Esophagus muscularis mucosa (tissue), 4 donors: ENCODE results near the gene TMEM260. TPM values are rescaled to one million over a fixed set of nuclear protein-coding genes. Genes with fewer than 3 reads are reported as not detected.
"Not testable (repeated sequence)": the region's sequence is repeated elsewhere in the genome, so short reads cannot be mapped to it uniquely, and the experiment has no call there.

Source experiments
- DNase-seq: peaks from one replicate; pipeline ENCODE4 v3.0.0-alpha.2; 2017; ENCODE audit errors: extremely low spot score
- H3K27ac ChIP-seq, 4 donors: fragments of 200-600 bp; sonication (generic); replicated peaks in 1 of 4; 1 replicate in 3 of 4; 2 replicates in 1 of 4; pipeline ENCODE4 v1.5.1; 2016 to 2019; ENCODE audit warnings: mild to moderate bottlenecking in 1 of 4
- H3K27me3 ChIP-seq, 4 donors: fragments of 200-600 bp; sonication (generic); one replicate each; pipeline versions ENCODE4 v1.5.1 to v1.6.0; 2016 to 2019
- H3K36me3 ChIP-seq, 4 donors: fragments of 200-600 bp; sonication (generic); one replicate each; pipeline ENCODE4 v1.5.1; 2016 to 2019
- H3K4me1 ChIP-seq, 4 donors: fragments of 200-600 bp; sonication (generic); one replicate each; pipeline ENCODE4 v1.5.1; 2016 to 2019
- H3K4me3 ChIP-seq, 4 donors: fragments of 200-600 bp; sonication (generic); 1 replicate in 2 of 4; 2 replicates in 2 of 4; pipeline ENCODE4 v1.5.1; 2016 to 2019; ENCODE audit warnings: mild to moderate bottlenecking in 4 of 4, moderate library complexity in 1 of 4
- H3K9me3 ChIP-seq, 4 donors: fragments of 200-600 bp; sonication (generic); 1 replicate in 3 of 4; 2 replicates in 1 of 4; pipeline ENCODE4 v1.5.1; 2016 to 2019
- EP300 ChIP-seq: sonication (generic); formaldehyde crosslinking; IDR thresholded peaks from one replicate; pipeline ENCODE4 v1.6.1; 2017; ENCODE audit warnings: antibody characterized with exemption
- POLR2A ChIP-seq: fragments of 450-650 bp; IDR thresholded peaks from one replicate; pipeline ENCODE4 v1.6.1; 2017; ENCODE audit warnings: antibody characterized with exemption, moderate library complexity, mild to moderate bottlenecking, low read depth
- POLR2AphosphoS5 ChIP-seq, 2 donors: sonication (generic); formaldehyde crosslinking; IDR thresholded peaks; one replicate each; pipeline ENCODE4 v1.6.1; 2017; ENCODE audit warnings: antibody characterized with exemption in 2 of 2
- WGBS: methylation state at CpG from one replicate; pipeline ENCODE4 v1.1.5; 2018; 5-methylcytosine and 5-hydroxymethylcytosine counted together
- intact Hi-C: fragments of 100-400 bp; cut with DNase I; formaldehyde crosslinking; loops from one replicate; pipeline ENCODE4 v1.15.1; 2023
- total RNA-seq, 4 donors: library from RNA; depleted of rRNA; stranded (reverse); fragments of >200 nt; gene quantifications; one replicate each; pipeline versions ENCODE4 v1.1.0 to v1.2.1, GENCODE V29; 2016
- TF ChIP-seq, protein P1 (sequence below), 3 experiments: fragments of 200-600 bp in 2 of 3; fragments of 450-650 bp in 1 of 3; sonication (generic) in 2 of 3; IDR thresholded peaks; one replicate each; pipeline ENCODE4 v1.5.1; 2017 to 2019; ENCODE audit warnings: antibody characterized with exemption in 3 of 3, mild to moderate bottlenecking in 2 of 3, moderate library complexity in 1 of 3

Gene TMEM260
- total RNA-seq, 4 donors from 2014 or later = 5.8 to 15.5 (median 11.7) TPM

DNA sequence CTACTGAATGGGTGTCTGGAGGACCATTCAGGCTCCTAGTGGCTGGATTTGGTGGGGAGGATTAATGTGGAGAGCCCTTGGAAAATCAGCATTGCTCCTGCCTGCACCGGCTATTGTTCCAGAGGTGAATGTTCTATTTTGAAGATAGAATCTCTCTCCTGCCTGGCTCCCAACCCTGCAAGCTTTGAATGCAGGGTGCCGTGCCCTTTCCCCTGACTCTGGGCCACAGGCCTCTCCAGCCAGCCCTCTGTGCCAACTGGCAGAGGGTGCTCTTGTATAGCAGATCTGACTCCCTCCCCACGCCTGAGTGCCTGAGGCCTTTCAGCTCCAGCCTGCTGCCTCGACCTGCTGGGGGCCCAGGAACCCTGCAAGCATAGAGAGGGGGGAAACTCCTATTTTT is 106.8 kb downstream of the TMEM260 start:
- no peak for DNase-seq
- no peak overlapping the region for H3K4me3 ChIP-seq
- H3K9me3 ChIP-seq = peaks cover 0 to 4% (median 0%) of the 10 kb centered on the region in 4 donors
- TF ChIP-seq, protein P1, sequence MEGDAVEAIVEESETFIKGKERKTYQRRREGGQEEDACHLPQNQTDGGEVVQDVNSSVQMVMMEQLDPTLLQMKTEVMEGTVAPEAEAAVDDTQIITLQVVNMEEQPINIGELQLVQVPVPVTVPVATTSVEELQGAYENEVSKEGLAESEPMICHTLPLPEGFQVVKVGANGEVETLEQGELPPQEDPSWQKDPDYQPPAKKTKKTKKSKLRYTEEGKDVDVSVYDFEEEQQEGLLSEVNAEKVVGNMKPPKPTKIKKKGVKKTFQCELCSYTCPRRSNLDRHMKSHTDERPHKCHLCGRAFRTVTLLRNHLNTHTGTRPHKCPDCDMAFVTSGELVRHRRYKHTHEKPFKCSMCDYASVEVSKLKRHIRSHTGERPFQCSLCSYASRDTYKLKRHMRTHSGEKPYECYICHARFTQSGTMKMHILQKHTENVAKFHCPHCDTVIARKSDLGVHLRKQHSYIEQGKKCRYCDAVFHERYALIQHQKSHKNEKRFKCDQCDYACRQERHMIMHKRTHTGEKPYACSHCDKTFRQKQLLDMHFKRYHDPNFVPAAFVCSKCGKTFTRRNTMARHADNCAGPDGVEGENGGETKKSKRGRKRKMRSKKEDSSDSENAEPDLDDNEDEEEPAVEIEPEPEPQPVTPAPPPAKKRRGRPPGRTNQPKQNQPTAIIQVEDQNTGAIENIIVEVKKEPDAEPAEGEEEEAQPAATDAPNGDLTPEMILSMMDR (IDR thresholded peaks at IDR 0.05) = no peak
- no peak for TF ChIP-seq POLR2A
- TF ChIP-seq POLR2AphosphoS5 (IDR thresholded peaks at IDR 0.05) = no peak
- TF ChIP-seq EP300 = no peak
- intact Hi-C loops = no loop called here
- no peaks in the 10 kb centered on the region for H3K4me1 ChIP-seq
- no peaks in the 10 kb centered on the region for H3K27me3 ChIP-seq
- 51% methylated on average over 4 of the region's 4 CpGs for WGBS
- no peak overlapping the region for H3K27ac ChIP-seq
- no peaks in the 10 kb centered on the region for H3K36me3 ChIP-seq

DNA sequence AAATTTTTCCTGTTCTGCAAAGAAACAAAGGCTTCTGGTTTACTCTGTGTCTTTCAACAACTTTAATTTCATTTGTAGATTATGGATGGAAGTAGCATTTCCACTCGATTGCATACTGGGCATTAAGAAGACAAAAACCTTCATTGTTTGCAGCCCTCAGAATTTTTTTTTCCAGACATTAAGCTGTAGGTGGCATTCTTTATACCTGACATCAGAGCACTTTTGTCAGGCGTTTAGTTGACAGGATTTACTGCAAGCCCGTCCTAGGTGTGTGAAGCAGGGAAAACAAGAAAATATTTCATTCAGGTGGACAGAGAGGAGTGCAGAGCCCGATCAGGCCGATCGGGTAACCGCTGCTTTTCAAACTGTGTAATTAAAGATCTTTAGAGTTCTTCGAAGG is 107.5 kb downstream of the TMEM260 start:
- DNase-seq = no peak
- TF ChIP-seq EP300 (no peak), POLR2A (no peak), POLR2AphosphoS5 (IDR thresholded peaks at IDR 0.05) (no peak)
- TF ChIP-seq, protein P1 (IDR thresholded peaks at IDR 0.05) = no peak
- Histone ChIP-seq H3K4me3 (no peak overlapping the region), H3K27me3 (no peaks in the 10 kb centered on the region), H3K4me1 (no peaks in the 10 kb centered on the region), H3K36me3 (no peaks in the 10 kb centered on the region), H3K27ac (no peak overlapping the region), H3K9me3 (peaks cover 0 to 4% (median 0%) of the 10 kb centered on the region in 4 donors)
- WGBS = 75% methylated on average over 8 of the region's 8 CpGs
- intact Hi-C loops = no loop called here

DNA sequence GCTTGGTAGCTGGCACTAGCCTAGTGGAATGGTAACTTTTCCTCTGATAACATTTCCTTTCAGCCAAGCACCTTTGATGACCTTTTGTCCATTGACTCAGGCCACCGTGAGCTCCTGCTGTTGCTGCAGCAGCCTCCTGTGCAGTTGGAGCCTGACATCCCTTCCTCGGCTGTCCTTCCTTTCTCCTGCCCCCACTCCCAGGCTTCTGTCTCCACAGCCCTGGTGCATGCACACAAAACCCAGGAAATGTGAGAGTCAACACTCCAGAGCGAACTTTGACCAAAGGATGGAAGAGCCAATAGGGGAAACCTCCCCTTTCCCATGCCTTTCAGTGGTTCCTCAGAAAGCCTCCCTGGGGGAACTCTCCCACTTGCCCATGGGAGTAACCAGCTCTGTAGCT is 115.0 kb downstream of the TMEM260 start:
- Histone ChIP-seq H3K4me1 (no peaks in the 10 kb centered on the region), H3K4me3 (no peak overlapping the region), H3K27ac (no peak overlapping the region), H3K27me3 (no peaks in the 10 kb centered on the region), H3K9me3 (no peaks in the 10 kb centered on the region), H3K36me3 (no peaks in the 10 kb centered on the region)
- WGBS = 83% methylated on average over 3 of the region's 3 CpGs
- intact Hi-C loops = no loop called here
- no peak for DNase-seq
- TF ChIP-seq POLR2AphosphoS5 (IDR thresholded peaks at IDR 0.05) (no peak), EP300 (no peak), POLR2A (no peak)

DNA sequence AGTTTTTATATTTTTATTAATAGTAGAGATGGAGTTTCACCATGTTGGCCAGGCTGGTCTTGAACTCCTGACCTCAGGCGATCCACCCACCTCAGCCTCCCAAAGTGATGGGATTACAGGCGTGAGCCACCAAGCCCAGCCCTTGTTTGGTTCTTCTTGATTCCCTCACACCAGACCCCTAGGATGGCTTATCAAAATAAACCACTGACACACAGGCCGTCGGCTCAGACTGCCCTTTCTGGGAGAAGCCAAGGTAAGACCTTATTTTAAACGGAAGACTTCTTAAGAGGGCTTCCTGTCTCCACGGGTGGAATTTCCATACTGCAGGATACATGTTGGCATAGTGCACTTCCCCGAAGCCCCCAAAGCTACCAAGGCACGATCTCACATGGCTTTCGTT is 115.6 kb downstream of the TMEM260 start:
- DNase-seq, H3K27me3 ChIP-seq, H3K9me3 ChIP-seq, H3K36me3 ChIP-seq, intact Hi-C loops, H3K4me1 ChIP-seq, H3K27ac ChIP-seq, H3K4me3 ChIP-seq: not testable (repeated sequence)
- WGBS = 67% methylated on average over 9 of the region's 9 CpGs

Other genes with a start within 250 kb of the TMEM260 start
- not detected for gene OTX2, start 230.7 kb downstream of the TMEM260 start, total RNA-seq